GM19452 (cell line): ENCODE measurements around the gene ASB7.
"Not testable (repeated sequence)": the region's sequence is repeated elsewhere in the genome, so short reads cannot be mapped to it uniquely, and the experiment has no call there.

Experiments
- ATAC-seq: cut with Tn5 transposase; IDR thresholded peaks from one replicate; pipeline ENCODE4 v1.9.1; 2021; ENCODE audit not compliant: unreplicated experiment

Gene ASB7

DNA sequence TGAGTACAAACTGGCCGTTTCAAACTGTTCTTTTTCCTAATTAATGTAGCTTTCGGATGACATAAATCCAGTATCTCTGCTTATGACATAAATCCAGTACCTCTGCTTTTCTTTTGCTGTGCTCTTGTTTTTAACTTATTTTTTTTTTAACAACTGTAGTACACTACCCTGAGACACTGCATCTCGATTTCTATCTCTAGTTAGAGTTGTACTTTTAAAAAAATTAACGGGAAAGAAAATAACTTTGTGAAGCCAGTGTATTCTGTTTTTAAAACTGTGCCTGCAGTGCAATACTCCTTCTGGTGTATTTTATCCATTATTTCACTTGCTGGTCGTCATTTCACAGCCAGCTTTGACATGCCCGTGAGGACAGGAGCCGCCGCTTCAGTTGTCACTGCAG, 46.6 kb downstream of the ASB7 start:
- ATAC-seq, result no peak

DNA sequence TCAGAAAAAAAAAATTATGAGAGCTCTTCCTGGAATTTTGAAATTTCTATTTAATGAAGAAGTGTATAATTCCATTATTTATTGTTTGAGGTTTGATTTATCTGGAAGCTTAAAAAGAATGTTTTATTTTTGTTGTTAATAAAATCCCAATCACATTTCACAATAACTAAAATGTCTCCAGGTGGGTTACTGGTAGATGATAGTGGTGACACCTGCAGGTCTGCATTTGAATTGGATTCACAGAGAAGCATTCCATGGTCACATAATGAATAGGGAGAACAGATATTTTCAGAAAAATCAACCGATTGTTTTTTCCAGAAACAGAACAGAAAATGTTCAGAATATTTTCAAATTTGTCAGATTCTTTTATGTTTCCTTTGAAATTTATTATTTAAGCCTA, 48.3 kb downstream of the ASB7 start:
- no peak for ATAC-seq

DNA sequence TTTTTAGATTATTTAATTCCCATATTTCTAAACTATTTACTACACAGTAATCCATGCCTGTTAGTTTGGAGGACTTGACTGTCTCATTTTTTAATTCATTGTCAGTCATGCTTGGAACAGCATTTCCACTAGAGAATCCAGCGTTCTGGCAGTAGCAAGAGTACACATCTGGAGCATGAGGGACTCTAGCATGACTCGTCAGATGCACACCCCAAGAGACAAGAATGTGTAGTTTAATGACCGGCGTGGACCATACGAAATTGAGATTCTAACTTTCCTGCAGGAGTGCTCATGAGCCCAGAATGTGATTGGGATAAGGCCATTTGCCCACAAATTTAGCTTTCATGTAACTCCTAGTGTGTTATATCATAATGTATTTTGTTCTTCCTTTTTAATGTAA, 48.9 kb downstream of the ASB7 start:
- ATAC-seq, result no peak

GRCh38 chr15:100652116-100652515, 49.7 kb downstream of the ASB7 start:
- ATAC-seq, result no peak

DNA sequence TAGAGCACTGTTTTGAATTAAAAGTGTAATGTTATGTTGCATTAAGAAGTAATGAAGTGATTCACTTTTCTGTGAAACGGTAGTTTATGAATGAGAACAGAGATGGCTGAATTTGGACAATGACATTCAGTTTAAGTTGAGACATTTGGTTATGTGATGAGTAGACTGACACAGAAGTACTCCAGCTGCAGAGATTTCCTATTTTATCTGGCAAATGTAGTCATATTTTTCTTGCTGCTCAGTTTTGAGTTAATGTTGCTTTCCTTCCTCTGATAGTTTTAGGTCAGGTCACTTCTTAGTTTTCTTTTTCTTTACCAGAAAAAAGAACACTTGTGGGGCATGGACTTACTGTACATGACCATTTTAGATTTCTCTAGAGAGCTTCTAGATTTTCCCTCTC, 51.2 kb downstream of the ASB7 start:
- no peak for ATAC-seq

- no peak for ATAC-seq
Observed at GRCh38 chr15:100658895-100659294, 56.5 kb downstream of the ASB7 start.

GRCh38 chr15:100661156-100661555, 58.8 kb downstream of the ASB7 start:
- no peak for ATAC-seq

GRCh38 chr15:100663086-100663914, 60.9 kb downstream of the ASB7 start:
- ATAC-seq, result no peak

GRCh38 chr15:100663915-100664281, 61.5 kb downstream of the ASB7 start:
- ATAC-seq, result no peak

DNA sequence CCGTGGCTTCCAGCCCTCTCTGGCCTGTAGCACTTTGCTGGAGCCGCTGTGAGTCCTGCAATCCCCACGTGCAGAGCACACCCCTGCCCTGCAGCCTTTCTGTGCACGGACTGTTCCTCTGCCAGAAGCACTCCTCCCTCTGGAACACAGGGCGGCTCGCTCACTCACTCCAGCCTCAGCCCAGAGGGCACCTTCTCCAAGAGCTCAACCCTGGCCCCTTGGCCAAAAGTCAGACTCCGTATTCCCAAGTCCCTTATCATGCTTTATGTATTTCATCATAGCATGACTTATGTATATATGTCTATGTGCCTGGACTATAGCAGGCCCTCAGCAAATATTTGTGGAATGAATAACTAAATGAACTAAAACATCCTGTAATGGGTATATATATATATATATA, 63.2 kb downstream of the ASB7 start:
- no peak for ATAC-seq

DNA sequence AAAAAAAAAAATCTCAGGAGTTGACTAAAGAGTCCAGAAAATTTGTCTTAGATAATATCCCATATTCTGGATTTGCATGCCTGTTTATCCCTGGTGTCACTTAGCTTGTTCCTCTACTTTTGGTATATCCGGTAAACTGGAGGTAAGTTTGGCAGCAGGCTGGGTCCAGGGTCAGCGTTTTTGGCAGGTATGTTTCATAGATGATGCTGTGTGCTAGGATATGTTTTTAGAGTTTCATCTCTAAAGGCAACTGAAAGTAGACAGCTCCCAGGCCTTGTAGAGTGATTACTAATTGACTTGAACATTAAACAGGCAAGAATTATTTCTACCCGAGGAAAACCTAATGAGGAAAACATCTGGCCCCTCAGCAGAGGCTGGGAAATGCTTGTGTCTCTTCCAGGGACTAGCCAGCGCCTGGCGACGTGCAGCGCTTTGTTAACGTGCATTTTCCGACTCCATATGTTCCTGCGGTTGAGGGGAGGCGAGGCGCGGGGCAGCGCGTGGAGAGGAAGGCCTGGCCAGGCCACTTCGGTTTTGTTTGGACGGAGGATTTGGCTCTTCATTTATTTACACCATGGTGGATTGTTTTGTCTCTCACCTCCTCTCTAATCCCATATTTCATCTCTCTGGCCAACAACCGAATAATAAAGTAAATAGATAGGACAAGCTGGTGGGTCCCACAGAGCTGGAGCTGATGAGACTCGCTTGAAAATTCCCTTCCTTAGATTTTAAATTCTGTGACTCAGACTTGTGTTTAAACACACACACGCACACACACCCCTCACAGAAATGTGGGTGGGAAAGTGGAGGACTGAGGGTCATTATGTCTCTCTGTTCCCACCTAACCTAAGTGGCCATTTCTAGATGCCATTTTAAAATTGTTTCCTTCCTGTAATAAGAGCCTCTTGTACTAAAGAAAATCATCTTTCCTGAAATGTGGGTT, 65.3 kb downstream of the ASB7 start:
- ATAC-seq, result no peak

GRCh38 chr15:100668348-100668745, 66.0 kb downstream of the ASB7 start:
- ATAC-seq, result no peak

- ATAC-seq, result no peak
Observed at GRCh38 chr15:100669260-100669659, 66.9 kb downstream of the ASB7 start.

- ATAC-seq, result no peak
Observed at GRCh38 chr15:100670505-100671021, 68.2 kb downstream of the ASB7 start.

GRCh38 chr15:100671124-100671680, 68.8 kb downstream of the ASB7 start:
- ATAC-seq, result no peak

DNA sequence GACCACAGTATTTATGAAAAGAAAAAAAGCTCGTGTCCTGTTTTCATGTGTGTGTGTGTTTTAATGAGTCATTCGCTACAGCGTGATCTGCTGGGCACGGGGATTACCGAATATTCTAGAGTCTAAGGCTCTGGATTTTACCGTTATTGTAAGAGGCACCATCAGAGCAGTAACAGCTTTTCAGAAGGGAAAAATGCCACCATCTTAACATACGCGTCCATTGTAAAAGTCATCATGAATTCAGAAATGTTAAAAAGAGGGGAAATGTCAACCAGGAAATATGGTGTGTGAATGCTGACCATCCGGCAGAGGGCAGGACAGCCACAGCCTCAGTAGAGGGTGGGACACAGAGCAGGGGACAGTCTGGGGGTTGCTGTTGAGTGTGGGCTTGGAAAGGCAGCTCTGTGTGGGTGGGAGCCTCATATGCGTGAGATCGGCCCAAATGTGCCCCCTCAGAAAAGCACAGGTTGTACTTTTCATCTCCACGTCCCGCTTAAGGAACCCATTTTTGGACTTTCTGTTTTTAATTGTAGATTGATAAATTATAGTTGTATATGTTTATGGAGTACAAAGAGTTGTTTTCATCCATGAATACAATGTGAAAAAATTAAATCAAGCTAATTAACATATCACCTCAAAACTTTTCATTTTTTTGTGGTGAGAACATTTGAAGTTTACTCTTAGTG, 69.6 kb downstream of the ASB7 start:
- no peak for ATAC-seq

DNA sequence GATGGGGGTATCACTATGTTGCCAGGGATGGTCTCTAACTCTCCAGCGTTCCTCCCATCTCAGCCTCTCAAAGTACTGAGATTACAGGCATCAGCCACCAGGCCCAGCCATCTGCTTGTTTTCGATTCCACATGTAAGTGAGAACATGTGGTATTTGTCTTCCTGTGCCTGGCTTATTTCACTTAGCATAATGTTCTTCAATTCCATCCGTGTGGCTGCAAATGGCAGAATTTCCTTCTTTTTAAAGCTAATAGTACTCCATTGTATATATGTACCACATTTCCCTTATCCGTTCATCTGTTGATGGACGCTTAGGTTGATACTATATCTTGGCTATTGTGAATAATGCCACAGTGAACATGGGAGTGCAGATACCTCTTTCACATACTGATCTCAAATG, 70.6 kb downstream of the ASB7 start:
- no peak for ATAC-seq

DNA sequence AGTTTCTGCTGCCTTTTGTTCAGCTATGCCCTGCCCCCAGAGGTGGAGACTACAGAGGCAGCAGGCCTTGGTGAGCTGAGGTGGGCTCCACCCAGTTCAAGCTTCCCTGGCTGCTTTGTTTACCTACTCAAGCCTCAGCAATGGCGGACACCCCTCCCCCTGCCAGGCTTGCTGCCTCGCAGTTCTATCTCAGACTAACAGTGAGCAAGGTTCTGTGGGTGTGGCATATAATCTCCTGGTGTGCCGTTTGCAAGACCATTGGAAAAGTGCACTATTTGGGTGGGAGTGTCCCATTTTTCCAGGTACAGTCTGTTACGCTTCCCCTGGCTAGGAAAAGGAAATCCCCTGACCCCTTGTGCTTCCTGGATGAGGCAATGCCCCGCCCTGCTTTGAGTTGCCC, 76.8 kb downstream of the ASB7 start:
- not testable (repeated sequence) for ATAC-seq

DNA sequence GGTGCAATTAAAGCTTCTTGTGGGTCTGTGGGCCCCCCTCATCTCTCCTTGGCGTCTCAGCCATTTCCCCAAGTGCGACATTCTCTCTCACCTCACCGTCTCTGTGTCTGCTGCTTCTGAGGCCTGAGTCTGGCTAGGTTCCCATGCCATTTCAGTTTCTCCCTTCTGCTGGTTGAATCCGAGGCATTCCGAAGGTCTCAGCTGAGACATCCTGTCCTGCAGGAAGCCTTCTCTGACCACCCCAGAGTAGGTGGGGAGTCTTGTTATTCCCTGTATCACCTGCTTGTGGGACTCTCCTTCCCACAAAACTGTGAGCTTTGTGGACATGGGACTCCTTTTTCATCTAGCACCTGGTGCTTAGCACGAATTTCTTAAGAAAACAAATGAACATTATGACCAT, 78.3 kb downstream of the ASB7 start:
- no peak for ATAC-seq

- no peak for ATAC-seq
Observed at GRCh38 chr15:100681335-100681746, 79.0 kb downstream of the ASB7 start.

- no peak for ATAC-seq
Observed at GRCh38 chr15:100682468-100682867, 80.1 kb downstream of the ASB7 start.
